ENCODE data around the gene C8B.
A peak's percentile ranks its signal among the peaks of the same experiment; 100 is the strongest.

C8B gene

GRCh38 chr1:56966698-56966999, 834 bp upstream of the C8B start:
- no peak overlapping the region for H3K4me3 ChIP-seq (ENCODE audit: low read length)
- no peak for DNase-seq (ENCODE audit: low read depth)
- TF ChIP-seq CTCF (conservative IDR thresholded peaks at IDR 0.05; ENCODE audit: low read length), result no peak

GRCh38 chr1:56965191-56965590, 624 bp downstream of the C8B start:
- DNase-seq (ENCODE audit: low read depth), result no peak
- H3K4me3 ChIP-seq (ENCODE audit: low read length), result no peak overlapping the region
- no peak for TF ChIP-seq CTCF (conservative IDR thresholded peaks at IDR 0.05; ENCODE audit: low read length)

DNA sequence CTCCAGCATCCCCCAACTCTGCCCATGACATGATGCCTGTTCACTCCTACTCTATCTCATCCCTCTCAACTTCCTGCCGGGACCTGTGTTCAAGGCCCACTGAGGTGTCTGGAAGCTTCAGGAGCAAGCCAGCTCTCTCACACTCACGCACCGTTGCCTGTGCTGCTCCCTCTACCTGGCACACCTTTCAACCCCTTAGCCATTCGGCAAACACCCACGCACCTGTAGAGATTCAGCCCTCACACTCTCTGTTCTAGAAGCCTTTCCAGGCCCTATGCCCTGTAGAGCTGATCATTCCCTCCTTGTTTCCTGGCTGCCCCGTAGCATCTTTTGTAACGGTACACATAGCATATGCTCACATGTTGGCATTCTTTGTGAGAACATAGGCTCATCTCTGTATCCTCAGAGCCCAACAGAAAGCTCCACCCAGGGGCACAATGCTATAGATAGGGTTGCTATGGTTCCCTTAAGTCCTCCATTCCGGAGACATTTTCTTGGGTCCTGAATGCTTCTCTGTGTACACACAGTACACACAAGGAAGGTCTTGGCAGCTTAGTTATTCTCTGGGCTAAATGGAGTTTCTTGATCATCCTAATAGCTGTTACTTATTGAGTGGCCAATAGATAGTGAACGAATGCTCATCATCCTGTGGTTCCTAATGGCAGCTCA, 1.3 kb downstream of the C8B start:
- no peak for DNase-seq (ENCODE audit: low read depth)
- no peak overlapping the region for H3K4me3 ChIP-seq (ENCODE audit: low read length)
- TF ChIP-seq CTCF (conservative IDR thresholded peaks at IDR 0.05; ENCODE audit: low read length), result no peak

GRCh38 chr1:56963667-56964066, 2.1 kb downstream of the C8B start:
- TF ChIP-seq CTCF (conservative IDR thresholded peaks at IDR 0.05; ENCODE audit: low read length), result no peak
- peak; percentile 39 for DNase-seq (ENCODE audit: low read depth)
- no peak overlapping the region for H3K4me3 ChIP-seq (ENCODE audit: low read length)

- TF ChIP-seq CTCF (conservative IDR thresholded peaks at IDR 0.05; ENCODE audit: low read length), result no peak
- DNase-seq (ENCODE audit: low read depth), result no peak
- no peak overlapping the region for H3K4me3 ChIP-seq (ENCODE audit: low read length)
Observed at GRCh38 chr1:56961426-56961825, 4.4 kb downstream of the C8B start.

- no peak overlapping the region for H3K4me3 ChIP-seq (ENCODE audit: low read length)
- peak; percentile 67 for DNase-seq (ENCODE audit: low read depth)
- TF ChIP-seq CTCF (conservative IDR thresholded peaks at IDR 0.05; ENCODE audit: low read length), result no peak
Observed at GRCh38 chr1:56958526-56958925, 7.3 kb downstream of the C8B start.

GRCh38 chr1:56957931-56958330, 7.9 kb downstream of the C8B start:
- TF ChIP-seq CTCF (conservative IDR thresholded peaks at IDR 0.05; ENCODE audit: low read length), result no peak
- no peak overlapping the region for H3K4me3 ChIP-seq (ENCODE audit: low read length)
- no peak for DNase-seq (ENCODE audit: low read depth)
